ENCODE data around the gene CCDC170. TPM values are rescaled to one million over a fixed set of nuclear protein-coding genes. Genes with fewer than 3 reads are reported as not detected.

Gene CCDC170
- total RNA-seq, 3 donors from 2014 or later (not counting 1 experiment from before 2014, with no cell fraction given) = 0.20 to 0.96 (median 0.25) TPM

GRCh38 chr6:151535476-151536187 is 41.8 kb downstream of the CCDC170 start:
- Histone ChIP-seq H3K4me1 (ENCODE audit: control insufficient read depth, insufficient read depth, low read length) (no peaks in the 10 kb centered on the region), H3K27ac (ENCODE audit: low read length) (no peak overlapping the region), H3K36me3 (ENCODE audit: control insufficient read depth, insufficient read depth, low read length) (no peaks in the 10 kb centered on the region), H3K4me3 (ENCODE audit: low read length) (no peak overlapping the region), H3K27me3 (ENCODE audit: control insufficient read depth, insufficient read depth, low read length) (no peaks in the 10 kb centered on the region), H3K9me3 (ENCODE audit: control insufficient read depth, insufficient read depth, low read length) (peaks cover 6% of the 10 kb centered on the region)
- intact Hi-C loops (cut with micrococcal nuclease) = no loop called here
- WGBS (ENCODE audit: insufficient coverage) = 94% methylated on average over 4 of the region's 4 CpGs
- no peak for ATAC-seq
- no peak overlapping the region for H3K4me3 Mint-ChIP-seq
- H3K9me3 Mint-ChIP-seq = peaks cover 3 to 8% of the 10 kb centered on the region in 2 donors
- DNase-seq = no peak
- H3K4me1 Mint-ChIP-seq = no peaks in the 10 kb centered on the region
- H3K27me3 Mint-ChIP-seq (ENCODE audit: low read depth in 2 of 2) = peaks cover 0 to 3% of the 10 kb centered on the region in 2 donors
- peaks cover 7% of the 10 kb centered on the region for H3K36me3 Mint-ChIP-seq
- H3K27ac Mint-ChIP-seq = no peak overlapping the region
- no peak for TF ChIP-seq CTCF (IDR thresholded peaks at IDR 0.05)

GRCh38 chr6:151536188-151536479 is 42.3 kb downstream of the CCDC170 start:
- no peak overlapping the region for H3K27ac ChIP-seq (ENCODE audit: low read length)
- WGBS (ENCODE audit: insufficient coverage) = 93% methylated on average over 10 of the region's 10 CpGs
- no peak for ATAC-seq

GRCh38 chr6:151537556-151537955 is 43.7 kb downstream of the CCDC170 start:
- H3K9me3 ChIP-seq (ENCODE audit: control insufficient read depth, insufficient read depth, low read length) = peaks cover 6% of the 10 kb centered on the region
- peaks cover 7% of the 10 kb centered on the region for H3K36me3 Mint-ChIP-seq
- peaks cover 3 to 8% of the 10 kb centered on the region in 2 donors for H3K9me3 Mint-ChIP-seq
- H3K36me3 ChIP-seq (ENCODE audit: control insufficient read depth, insufficient read depth, low read length) = no peaks in the 10 kb centered on the region
- TF ChIP-seq CTCF (IDR thresholded peaks at IDR 0.05) = no peak
- intact Hi-C loops (cut with micrococcal nuclease) = no loop called here
- H3K27me3 Mint-ChIP-seq (ENCODE audit: low read depth in 2 of 2) = peaks cover 0 to 3% of the 10 kb centered on the region in 2 donors
- no peaks in the 10 kb centered on the region for H3K27me3 ChIP-seq (ENCODE audit: control insufficient read depth, insufficient read depth, low read length)
- H3K4me3 Mint-ChIP-seq = no peak overlapping the region
- no peak overlapping the region for H3K4me3 ChIP-seq (ENCODE audit: low read length)
- H3K4me1 ChIP-seq (ENCODE audit: control insufficient read depth, insufficient read depth, low read length) = no peaks in the 10 kb centered on the region
- H3K4me1 Mint-ChIP-seq = no peaks in the 10 kb centered on the region
- H3K27ac ChIP-seq (ENCODE audit: low read length) = no peak overlapping the region
- ATAC-seq = no peak
- DNase-seq = no peak
- no peak overlapping the region for H3K27ac Mint-ChIP-seq

More at GRCh38 chr6:151536188-151536479, 42.3 kb downstream of the CCDC170 start:
- intact Hi-C loops (cut with micrococcal nuclease) = no loop called here
- H3K36me3 ChIP-seq (ENCODE audit: control insufficient read depth, insufficient read depth, low read length) = no peaks in the 10 kb centered on the region
- H3K36me3 Mint-ChIP-seq = peaks cover 7% of the 10 kb centered on the region
- no peak for DNase-seq
- no peaks in the 10 kb centered on the region for H3K4me1 Mint-ChIP-seq
- H3K9me3 Mint-ChIP-seq = peaks cover 3 to 8% of the 10 kb centered on the region in 2 donors
- H3K27ac Mint-ChIP-seq = no peak overlapping the region
- TF ChIP-seq CTCF (IDR thresholded peaks at IDR 0.05) = no peak
- H3K4me1 ChIP-seq (ENCODE audit: control insufficient read depth, insufficient read depth, low read length) = no peaks in the 10 kb centered on the region
- peaks cover 0 to 3% of the 10 kb centered on the region in 2 donors for H3K27me3 Mint-ChIP-seq (ENCODE audit: low read depth in 2 of 2)
- H3K4me3 Mint-ChIP-seq = no peak overlapping the region
- H3K27me3 ChIP-seq (ENCODE audit: control insufficient read depth, insufficient read depth, low read length) = no peaks in the 10 kb centered on the region
- H3K9me3 ChIP-seq (ENCODE audit: control insufficient read depth, insufficient read depth, low read length) = peaks cover 6% of the 10 kb centered on the region
- H3K4me3 ChIP-seq (ENCODE audit: low read length) = no peak overlapping the region
